Large intestine (tissue), 3 donors: ENCODE measurements around the gene FAM171A2. TPM values are rescaled to one million over a fixed set of nuclear protein-coding genes. Genes with fewer than 3 reads are reported as not detected.
A peak's percentile ranks its signal among the peaks of the same experiment; 100 is the strongest.
"Not testable (repeated sequence)": the region's sequence is repeated elsewhere in the genome, so short reads cannot be mapped to it uniquely, and the experiment has no call there.

ENCODE experiments used
- DNase-seq, 2 donors: peaks; one replicate each; pipeline versions ENCODE4 v3.0.0 to v3.0.0-alpha.2; 2013
- H3K27ac ChIP-seq: one replicate; pipeline ENCODE4 v1.5.1; 2013; ENCODE audit warnings: low read length
- H3K27me3 ChIP-seq: 2 replicates; pipeline ENCODE4 v1.6.1; 2013; ENCODE audit warnings: low read length; ENCODE audit not compliant: control insufficient read depth, insufficient read depth
- H3K36me3 ChIP-seq: 2 replicates; pipeline ENCODE4 v1.6.1; 2013; ENCODE audit warnings: low read length; ENCODE audit not compliant: control insufficient read depth, insufficient read depth
- H3K4me1 ChIP-seq: one replicate; pipeline ENCODE4 v1.6.1; 2013; ENCODE audit warnings: low read length; ENCODE audit not compliant: control insufficient read depth, insufficient read depth
- H3K4me3 ChIP-seq: one replicate; pipeline ENCODE4 v1.5.1; 2013; ENCODE audit warnings: low read length
- H3K9me3 ChIP-seq: one replicate; pipeline ENCODE4 v1.6.1; 2013; ENCODE audit warnings: mild to moderate bottlenecking, low read depth, low read length, moderate library complexity; ENCODE audit not compliant: control insufficient read depth
- WGBS: methylation state at CpG from one replicate; pipeline ENCODE4 v1.1.5; 2013; ENCODE audit warnings: low lambda C conversion rate; ENCODE audit not compliant: insufficient coverage; 5-methylcytosine and 5-hydroxymethylcytosine counted together
- polyA plus RNA-seq: library from polyadenylated mRNA; unstranded; fragments of 120-200 nt; gene quantifications from one replicate; pipeline ENCODE4 v1.2.1, GENCODE V29; 2013

Gene FAM171A2
- polyA plus RNA-seq, 1 donor = 6.5 TPM

DNA sequence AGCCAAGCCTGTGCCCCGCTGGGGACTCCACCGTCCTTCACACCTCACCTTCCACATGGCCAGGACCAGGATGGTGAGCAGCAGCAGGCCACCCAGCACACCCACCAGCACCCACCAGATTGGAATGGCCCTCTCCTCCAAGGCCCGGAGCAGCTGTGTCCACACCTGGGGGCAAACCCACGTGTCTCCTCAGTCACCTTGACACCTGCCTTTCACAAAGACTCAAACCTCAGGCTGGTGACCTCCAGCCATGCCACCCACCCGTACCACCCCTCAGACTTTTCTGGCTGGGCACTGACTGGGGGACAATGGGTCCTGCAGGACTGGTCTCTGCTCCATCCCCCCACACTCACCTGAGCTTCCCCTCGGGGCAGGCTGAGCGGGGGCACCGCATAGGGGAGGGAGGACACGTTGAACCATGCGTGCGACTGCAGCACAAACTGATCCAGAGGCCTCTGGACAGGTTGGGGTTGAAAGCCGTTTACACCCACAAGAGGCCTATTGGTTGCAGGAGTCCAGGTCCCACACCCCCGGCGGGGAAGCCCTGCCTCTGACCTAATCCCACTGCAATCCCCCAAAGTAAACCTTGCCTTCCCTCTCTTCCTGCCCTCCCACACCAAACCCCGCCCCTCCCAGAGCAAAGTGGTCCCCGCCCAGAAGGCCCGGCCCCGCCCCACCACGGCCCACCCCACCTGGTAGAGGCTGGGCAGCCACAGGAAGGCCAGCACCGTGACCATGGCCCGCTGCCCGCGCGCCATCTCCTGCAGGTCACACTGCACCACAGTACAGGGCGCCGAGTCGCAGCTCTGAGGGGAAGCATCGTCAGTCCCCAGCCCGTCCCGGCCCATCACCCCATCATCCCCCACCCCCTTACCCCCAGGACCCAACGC is 10.9 kb upstream of the FAM171A2 start:
- H3K27ac ChIP-seq = no peak overlapping the region
- no peaks in the 10 kb centered on the region for H3K36me3 ChIP-seq
- no peak overlapping the region for H3K4me3 ChIP-seq
- H3K27me3 ChIP-seq = peaks cover 10% of the 10 kb centered on the region
- H3K9me3 ChIP-seq = no peaks in the 10 kb centered on the region
- H3K4me1 ChIP-seq = peaks cover 8% of the 10 kb centered on the region
- no CpG with 5 or more reads among the region's 31 CpGs for WGBS
- DNase-seq = peak in 1 of 2 donors; percentile 61

DNA sequence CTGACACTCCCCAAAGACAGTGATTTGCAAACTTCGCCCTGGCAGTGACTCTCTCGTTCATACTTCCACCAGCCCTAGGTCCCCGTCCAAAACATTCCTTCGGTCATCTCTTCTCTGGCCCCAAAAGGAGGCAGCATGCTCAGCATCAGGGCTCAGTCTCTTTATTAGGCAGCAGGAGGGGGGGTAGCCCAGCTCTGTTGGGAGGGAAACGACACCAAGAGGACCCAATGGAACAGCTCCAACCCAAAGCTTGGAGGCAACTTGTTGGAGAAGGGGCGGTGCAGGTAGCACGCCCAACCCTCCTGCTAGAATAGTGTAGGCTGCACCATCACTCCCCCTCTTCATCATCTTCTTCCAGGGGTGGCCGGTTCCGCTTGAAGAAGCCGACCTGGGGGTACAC is 8.4 kb upstream of the FAM171A2 start:
- H3K36me3 ChIP-seq = no peaks in the 10 kb centered on the region
- WGBS = no CpG with 5 or more reads among the region's 10 CpGs
- peaks cover 8% of the 10 kb centered on the region for H3K4me1 ChIP-seq
- H3K9me3 ChIP-seq = no peaks in the 10 kb centered on the region
- H3K27ac ChIP-seq = no peak overlapping the region
- no peak overlapping the region for H3K4me3 ChIP-seq
- no peak for DNase-seq
- H3K27me3 ChIP-seq = peaks cover 11% of the 10 kb centered on the region

DNA sequence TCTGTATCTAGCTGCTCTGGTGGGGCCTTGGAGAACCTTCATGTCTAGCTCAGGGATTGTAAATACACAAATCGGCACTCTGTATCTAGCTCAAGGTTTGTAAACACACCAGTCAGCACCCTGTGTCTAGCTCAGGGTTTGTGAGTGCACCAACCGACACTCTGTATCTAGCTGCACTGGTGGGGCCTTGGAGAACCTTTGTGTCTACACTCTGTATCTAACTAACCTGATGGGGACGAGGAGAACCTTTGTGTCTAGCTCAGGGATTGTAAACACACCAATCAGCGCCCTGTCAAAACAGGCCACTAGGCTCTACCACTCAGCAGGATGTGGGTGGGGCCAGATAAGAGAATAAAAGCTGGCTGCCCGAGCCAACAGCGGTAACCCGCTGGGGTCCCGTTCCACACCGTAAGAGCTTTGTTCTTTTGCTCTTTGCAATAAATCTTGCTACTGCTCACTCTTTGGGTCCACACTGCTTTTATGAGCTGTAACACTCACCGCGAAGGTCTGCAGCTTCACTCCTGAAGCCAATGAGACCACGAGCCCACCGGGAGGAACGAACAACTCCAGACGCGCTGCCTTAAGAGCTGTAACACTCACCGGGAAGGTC is 5.9 kb upstream of the FAM171A2 start:
- not testable (repeated sequence) for H3K4me1 ChIP-seq, H3K27ac ChIP-seq, H3K36me3 ChIP-seq, H3K4me3 ChIP-seq, DNase-seq, H3K9me3 ChIP-seq
- peaks cover 22% of the 10 kb centered on the region for H3K27me3 ChIP-seq
- WGBS = no CpG with 5 or more reads among the region's 17 CpGs

DNA sequence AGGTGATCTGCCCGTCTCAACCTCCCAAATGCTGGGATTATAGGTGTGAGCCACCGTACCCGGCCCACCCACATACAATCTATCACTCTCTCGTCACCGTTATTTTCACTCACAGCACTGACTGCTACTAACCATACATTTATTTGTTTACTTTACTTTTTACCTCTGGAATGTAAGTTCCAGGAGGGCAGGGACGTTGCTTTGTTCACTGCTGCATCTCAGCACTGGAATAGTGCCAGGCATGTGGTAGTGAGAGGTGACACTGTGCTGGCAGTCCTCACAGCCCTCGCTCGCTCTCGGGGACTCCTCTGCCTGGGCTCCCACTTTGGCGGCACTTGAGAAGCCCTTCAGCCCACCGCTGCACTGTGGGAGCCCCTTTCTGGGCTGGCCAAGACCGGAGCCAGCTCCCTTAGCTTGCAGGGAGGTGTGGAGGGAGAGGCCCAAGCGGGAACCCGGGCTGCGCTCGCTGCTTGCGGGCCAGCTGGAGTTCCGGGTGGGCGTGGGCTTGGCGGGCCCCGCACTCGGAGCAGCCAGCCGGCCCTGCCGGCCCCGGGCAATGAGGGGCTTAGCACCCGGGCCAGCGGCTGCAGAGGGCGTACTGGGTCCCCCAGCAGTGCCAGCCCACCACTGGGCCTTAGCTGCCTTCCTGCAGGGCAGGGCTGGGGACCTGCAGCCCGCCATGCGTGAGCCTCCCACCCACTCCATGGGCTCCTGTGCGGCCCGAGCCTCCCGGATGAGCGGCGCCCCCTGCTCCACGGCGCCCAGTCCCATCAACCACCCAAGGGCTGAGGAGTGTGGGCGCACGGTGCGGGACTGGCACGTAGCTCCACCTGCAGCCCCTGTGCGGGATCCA is 5.0 kb upstream of the FAM171A2 start:
- H3K27me3 ChIP-seq = peaks cover 25% of the 10 kb centered on the region
- not testable (repeated sequence) for H3K4me3 ChIP-seq, DNase-seq, H3K9me3 ChIP-seq, H3K4me1 ChIP-seq, H3K27ac ChIP-seq, H3K36me3 ChIP-seq
- WGBS = no CpG with 5 or more reads among the region's 42 CpGs

DNA sequence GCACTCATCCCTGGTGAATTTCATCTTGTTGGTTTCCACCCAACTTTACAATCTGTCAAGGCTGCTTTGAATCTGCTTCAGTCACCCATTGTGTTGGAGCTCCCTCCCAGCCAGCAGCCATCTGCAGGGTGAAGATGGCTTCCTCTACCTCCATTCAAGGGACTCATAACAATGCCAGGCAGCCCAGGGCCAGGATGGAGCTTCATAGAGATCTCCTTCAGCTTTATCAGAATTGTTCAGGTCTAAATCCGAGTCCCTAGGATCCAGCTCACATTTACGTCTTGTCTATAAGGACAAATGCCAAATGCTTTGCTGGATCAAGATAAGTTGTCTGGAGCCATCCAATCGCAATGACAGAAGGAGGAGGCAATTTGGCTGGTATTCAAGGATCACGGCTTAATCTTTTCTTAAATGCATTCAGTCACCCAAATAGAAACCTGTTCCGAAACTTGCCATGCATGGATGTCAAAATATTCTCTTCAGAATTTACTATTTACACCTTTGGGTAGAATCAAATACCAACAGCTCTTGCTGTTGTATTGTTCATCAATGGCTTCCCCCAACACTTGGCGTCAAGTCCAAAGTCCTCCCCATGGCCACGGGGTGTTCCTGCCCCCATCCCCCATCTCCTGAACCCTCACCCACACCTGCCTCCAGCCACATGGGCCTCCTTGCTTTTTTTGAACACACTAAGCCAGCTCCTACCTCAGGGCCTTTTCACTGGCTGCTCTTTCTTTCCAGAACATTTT is 3.8 kb upstream of the FAM171A2 start:
- no CpG with 5 or more reads among the region's 7 CpGs for WGBS
- H3K9me3 ChIP-seq = no peaks in the 10 kb centered on the region
- H3K27ac ChIP-seq = no peak overlapping the region
- H3K4me1 ChIP-seq = no peaks in the 10 kb centered on the region
- peaks cover 34% of the 10 kb centered on the region for H3K27me3 ChIP-seq
- no peaks in the 10 kb centered on the region for H3K36me3 ChIP-seq
- DNase-seq = peak in 1 of 2 donors; percentile 1
- H3K4me3 ChIP-seq = no peak overlapping the region

DNA sequence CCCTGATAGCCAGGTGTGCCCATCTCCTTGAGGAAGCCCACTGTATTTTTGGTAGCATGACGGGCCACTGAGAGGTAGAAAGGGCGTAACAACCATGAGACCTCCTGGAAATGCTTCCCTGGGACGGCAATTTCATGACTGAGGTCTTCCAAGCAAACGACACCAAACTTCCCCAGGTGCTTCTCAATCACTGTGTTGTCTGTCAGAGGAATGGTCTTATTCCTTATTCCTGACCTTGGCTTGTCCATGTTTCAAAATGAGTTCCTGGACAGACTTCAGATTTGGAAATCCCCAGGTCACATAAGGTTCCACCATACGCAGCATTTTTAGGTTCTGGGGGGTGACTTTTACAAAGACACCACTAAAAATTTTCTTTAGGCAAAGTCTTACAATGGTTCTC is 1.4 kb upstream of the FAM171A2 start:
- no CpG with 5 or more reads among the region's 5 CpGs for WGBS
- not testable (repeated sequence) for H3K9me3 ChIP-seq, H3K27ac ChIP-seq, H3K4me1 ChIP-seq, H3K4me3 ChIP-seq, DNase-seq, H3K36me3 ChIP-seq
- H3K27me3 ChIP-seq = peaks cover 35% of the 10 kb centered on the region

DNA sequence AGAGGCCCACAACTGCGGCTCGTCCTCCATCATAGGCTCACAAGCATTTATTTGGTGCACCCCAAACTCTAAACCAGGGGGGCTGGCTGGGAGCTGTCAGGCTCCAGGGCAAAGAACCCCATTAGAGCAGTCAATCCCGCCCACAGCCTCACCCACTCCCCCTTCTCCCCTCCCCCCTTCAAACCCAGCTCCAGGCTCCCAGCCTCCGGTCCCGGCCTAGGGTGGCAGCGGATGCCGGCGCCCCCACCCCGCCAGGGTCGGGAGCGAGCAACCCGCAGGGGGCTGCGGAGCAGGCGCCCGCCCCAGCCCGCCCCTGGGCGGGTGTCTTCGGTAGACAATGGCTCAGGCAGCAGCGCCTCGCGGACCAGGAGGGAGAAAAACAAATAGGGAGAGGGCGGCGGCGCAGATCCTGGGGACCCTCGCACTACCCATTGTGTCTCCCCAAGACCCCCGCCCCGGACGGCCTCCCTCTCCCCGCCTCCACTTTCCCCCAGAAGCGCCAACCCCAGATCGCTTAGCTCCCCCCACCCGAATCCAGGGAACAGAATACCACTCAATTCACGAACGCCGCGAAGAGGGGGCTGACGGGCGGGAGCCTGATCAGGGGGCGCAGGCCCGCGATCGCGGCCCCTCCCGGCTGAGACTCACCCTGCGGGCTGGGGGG is 572 bp downstream of the FAM171A2 start:
- DNase-seq = no peak
- no CpG with 5 or more reads among the region's 45 CpGs for WGBS
- H3K36me3 ChIP-seq = no peaks in the 10 kb centered on the region

DNA sequence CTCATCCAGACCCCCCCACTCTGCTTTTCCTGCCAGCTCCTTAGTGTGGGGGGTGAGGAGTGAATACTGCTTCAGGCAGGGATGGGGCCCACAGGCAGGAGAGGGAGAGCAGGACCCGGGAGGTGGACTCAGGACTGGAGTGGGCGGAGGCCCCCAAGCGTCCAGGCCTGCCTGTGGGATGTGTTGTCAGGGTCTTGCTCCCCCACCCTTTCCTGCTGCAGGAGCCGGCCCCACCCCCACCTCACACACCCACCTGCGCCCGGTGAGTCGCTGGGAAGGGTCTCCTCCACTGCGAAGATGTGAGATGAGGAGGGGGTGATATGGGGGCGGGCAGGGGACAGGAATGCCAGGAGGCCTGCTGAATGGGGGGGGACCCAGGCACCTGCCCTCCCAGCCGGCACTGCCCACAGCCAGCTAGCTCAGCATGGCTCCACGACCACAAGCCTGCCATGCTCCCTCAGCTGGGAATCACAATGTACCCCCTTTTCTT is 1.1 kb downstream of the FAM171A2 start:
- peaks cover 32% of the 10 kb centered on the region for H3K27me3 ChIP-seq
- H3K9me3 ChIP-seq = no peaks in the 10 kb centered on the region
- no peaks in the 10 kb centered on the region for H3K36me3 ChIP-seq
- peaks cover 10% of the 10 kb centered on the region for H3K4me1 ChIP-seq
- no peak for DNase-seq
- H3K27ac ChIP-seq = no peak overlapping the region
- WGBS = no CpG with 5 or more reads among the region's 11 CpGs
- peak overlapping the region; percentile 54 for H3K4me3 ChIP-seq

More for the DNA sequence above, 572 bp downstream of the FAM171A2 start:
- Histone ChIP-seq H3K27ac (peak overlapping the region; percentile 23), H3K4me3 (peak overlapping the region; percentile 54), H3K9me3 (no peaks in the 10 kb centered on the region), H3K4me1 (peaks cover 10% of the 10 kb centered on the region), H3K27me3 (peaks cover 35% of the 10 kb centered on the region)

DNA sequence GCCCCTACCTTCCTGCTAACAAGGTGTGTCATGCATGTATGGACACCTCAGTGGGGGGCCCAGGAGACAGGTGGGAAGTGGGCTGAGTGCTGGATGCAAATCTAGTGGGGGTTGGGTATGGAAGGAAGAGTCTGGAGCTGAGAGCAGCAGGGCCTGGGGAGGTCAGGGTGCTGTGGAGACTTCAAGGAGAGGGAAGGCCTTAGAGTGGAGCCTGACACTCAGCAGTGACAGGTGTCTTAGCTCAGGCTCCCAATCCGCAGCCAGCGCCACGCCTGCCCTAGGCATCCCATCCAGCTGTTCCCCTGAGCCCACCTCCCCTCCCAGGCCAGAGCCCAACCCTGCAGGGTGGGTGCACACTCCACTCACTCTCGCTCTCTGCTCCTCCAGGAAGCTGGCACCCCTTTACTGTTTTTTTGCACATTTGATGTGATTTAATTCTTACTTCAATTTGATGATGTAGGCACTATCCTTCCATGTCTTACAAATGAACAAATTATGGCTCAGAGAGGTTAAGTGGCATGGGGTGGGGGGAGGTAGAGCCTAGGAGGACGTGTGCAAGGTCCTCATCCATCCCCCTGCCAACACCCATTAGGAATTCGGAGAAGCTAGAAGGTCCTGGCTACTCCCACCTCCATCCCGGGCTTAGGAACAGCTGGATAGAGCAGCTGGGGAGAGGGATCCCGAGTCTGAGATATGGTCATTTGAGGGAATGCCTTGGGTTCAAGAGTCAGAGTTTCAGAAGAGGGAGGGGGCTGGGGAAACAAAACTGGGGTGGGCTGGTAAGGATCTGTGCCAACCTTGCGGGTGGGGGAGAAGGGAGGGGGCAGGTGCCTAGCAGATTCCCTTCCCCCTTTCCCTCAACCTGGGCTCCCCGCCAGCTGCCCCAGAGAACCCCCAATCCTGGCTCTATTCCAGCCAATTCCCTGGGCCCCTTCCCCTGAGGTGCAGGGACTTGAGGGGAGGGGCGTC is 2.1 kb downstream of the FAM171A2 start:
- Histone ChIP-seq H3K27ac (no peak overlapping the region), H3K27me3 (peaks cover 27% of the 10 kb centered on the region), H3K9me3 (no peaks in the 10 kb centered on the region), H3K4me1 (peaks cover 10% of the 10 kb centered on the region), H3K4me3 (no peak overlapping the region), H3K36me3 (no peaks in the 10 kb centered on the region)
- WGBS = 40% methylated on average over 1 of the region's 11 CpGs
- DNase-seq = no peak
